Sigmoid colon (tissue), 4 donors: ENCODE measurements around the gene UFD1.

Experiments used
- EP300 ChIP-seq, 4 donors: sonication (generic); formaldehyde crosslinking; IDR thresholded peaks; one replicate each; pipeline ENCODE4 v1.6.1; 2017; ENCODE audit warnings: antibody characterized with exemption in 4 of 4
- POLR2A ChIP-seq, 2 donors: fragments of 450-650 bp; IDR thresholded peaks; one replicate each; pipeline ENCODE4 v1.6.1; 2016; ENCODE audit warnings: antibody characterized with exemption in 2 of 2, mild to moderate bottlenecking in 2 of 2, moderate library complexity in 2 of 2
- POLR2AphosphoS5 ChIP-seq, 4 donors: sonication (generic); formaldehyde crosslinking; IDR thresholded peaks; one replicate each; pipeline ENCODE4 v1.6.1; 2017; ENCODE audit warnings: antibody characterized with exemption in 4 of 4
- TF ChIP-seq, protein P1 (sequence below), 4 experiments: fragments of 450-650 bp in 3 of 4; fragments of 200-600 bp in 1 of 4; IDR thresholded peaks; one replicate each; pipeline ENCODE4 v1.5.1; 2016 to 2019; ENCODE audit warnings: antibody characterized with exemption in 4 of 4, mild to moderate bottlenecking in 3 of 4, moderate library complexity in 2 of 4

DNA sequence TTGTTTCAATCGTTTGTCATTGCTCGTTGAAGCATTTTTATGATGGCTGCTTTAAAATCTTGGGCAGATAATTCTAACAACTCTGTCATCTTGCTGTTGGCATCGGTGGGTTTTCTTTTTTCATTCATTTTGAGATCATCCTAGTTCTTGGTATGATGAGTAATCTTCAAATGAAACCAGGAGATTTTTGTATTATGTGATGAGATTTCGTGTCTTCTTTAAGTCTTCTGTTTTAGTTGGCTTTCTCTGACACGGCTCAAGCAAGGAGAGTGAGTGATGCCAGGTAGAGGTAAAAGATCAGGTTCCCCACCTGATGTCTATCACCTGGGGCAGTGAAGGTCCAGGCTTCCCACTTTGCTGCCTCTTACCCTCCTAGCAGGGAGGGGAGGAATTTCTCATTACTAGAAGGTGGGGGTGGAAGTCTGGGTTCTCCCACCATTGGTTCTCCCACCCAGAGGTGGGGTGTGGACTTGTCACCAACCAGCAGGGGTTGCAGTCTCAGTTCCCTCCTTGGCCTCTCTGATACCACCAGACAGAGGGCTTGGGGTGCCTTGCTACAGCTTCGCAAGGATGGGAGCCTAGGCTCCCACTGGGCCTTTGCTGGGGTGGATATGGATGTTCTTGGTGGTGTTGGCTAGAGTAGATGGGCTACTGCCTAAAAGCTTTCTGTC lies 13.6 kb upstream of the UFD1 start:
- TF ChIP-seq, protein P1, sequence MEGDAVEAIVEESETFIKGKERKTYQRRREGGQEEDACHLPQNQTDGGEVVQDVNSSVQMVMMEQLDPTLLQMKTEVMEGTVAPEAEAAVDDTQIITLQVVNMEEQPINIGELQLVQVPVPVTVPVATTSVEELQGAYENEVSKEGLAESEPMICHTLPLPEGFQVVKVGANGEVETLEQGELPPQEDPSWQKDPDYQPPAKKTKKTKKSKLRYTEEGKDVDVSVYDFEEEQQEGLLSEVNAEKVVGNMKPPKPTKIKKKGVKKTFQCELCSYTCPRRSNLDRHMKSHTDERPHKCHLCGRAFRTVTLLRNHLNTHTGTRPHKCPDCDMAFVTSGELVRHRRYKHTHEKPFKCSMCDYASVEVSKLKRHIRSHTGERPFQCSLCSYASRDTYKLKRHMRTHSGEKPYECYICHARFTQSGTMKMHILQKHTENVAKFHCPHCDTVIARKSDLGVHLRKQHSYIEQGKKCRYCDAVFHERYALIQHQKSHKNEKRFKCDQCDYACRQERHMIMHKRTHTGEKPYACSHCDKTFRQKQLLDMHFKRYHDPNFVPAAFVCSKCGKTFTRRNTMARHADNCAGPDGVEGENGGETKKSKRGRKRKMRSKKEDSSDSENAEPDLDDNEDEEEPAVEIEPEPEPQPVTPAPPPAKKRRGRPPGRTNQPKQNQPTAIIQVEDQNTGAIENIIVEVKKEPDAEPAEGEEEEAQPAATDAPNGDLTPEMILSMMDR (IDR thresholded peaks at IDR 0.05), result no peak
- no peak for TF ChIP-seq POLR2A (IDR thresholded peaks at IDR 0.05)
- no peak for TF ChIP-seq POLR2AphosphoS5 (IDR thresholded peaks at IDR 0.05)
- TF ChIP-seq EP300 (IDR thresholded peaks at IDR 0.05), result no peak
